Upper lobe of right lung (tissue), 1 donor: Measurements from ENCODE around the gene CLEC4F. TPM values are rescaled to one million over a fixed set of nuclear protein-coding genes. Genes with fewer than 3 reads are reported as not detected.

Experiments
- ATAC-seq: fragments of 200-7000 bp; cut with Tn5 transposase; one replicate; pipeline ENCODE4 v1.9.1; 2020; ENCODE audit warnings: mild to moderate bottlenecking, moderate library complexity
- DNase-seq: peaks from one replicate; pipeline ENCODE4 v3.0.0-alpha.2; 2020
- H3K27ac ChIP-seq: fragments of 200-600 bp; one replicate; pipeline ENCODE4 v1.8.0; 2022
- H3K27me3 ChIP-seq: fragments of 200-600 bp; one replicate; pipeline ENCODE4 v1.8.0; 2022; ENCODE audit warnings: mild to moderate bottlenecking
- H3K36me3 ChIP-seq: fragments of 200-600 bp; one replicate; pipeline ENCODE4 v1.8.0; 2022
- H3K4me1 ChIP-seq: fragments of 200-600 bp; one replicate; pipeline ENCODE4 v1.8.0; 2022
- H3K4me3 ChIP-seq: fragments of 200-600 bp; one replicate; pipeline ENCODE4 v1.8.0; 2022; ENCODE audit warnings: mild to moderate bottlenecking
- H3K9me3 ChIP-seq: fragments of 200-600 bp; one replicate; pipeline ENCODE4 v1.8.0; 2022
- intact Hi-C: fragments of 100-400 bp; cut with DNase I; formaldehyde crosslinking; loops from one replicate; pipeline ENCODE4 v1.11.0; 2022
- total RNA-seq: library from RNA; stranded (reverse); fragmentation: NEBNext Ultra II Directional; extraction: Animal tissue kit (Norgen Biotek cat#: 25700); gene quantifications from one replicate; pipeline ENCODE4 v1.2.1, GENCODE V29; 2021
- TF ChIP-seq, protein P1 (sequence below): fragments of 200-600 bp; IDR thresholded peaks from one replicate; pipeline ENCODE4 v1.8.0; 2022; ENCODE audit warnings: antibody characterized with exemption
- donor health status: DM: no; HTN: yes; CAD: no; lungs with severe emphysema.

CLEC4F gene
- total RNA-seq, 1 donor from 2014 or later, result 1.2 TPM

DNA sequence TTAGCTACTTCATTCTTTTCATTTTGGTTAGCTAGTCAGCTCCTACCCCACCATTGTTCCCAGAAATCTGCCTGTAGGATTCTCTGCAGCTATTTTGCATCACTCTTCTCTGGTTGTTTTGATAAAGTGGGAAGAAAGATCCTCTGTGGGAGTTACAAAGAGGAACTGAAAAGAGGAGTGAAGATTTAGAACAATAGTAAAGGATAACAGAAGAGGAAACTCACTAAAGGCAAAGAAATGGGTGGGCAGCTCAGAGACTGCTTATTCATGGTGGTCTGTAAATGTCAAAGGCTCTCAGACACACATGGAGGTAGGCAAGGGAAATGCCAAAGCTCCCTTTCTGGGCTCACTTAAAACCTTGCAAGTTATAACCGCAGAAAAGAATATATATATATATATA is 32.4 kb upstream of the CLEC4F start:
- Histone ChIP-seq H3K9me3 (no peaks in the 10 kb centered on the region), H3K27ac (no peak overlapping the region), H3K36me3 (no peaks in the 10 kb centered on the region), H3K4me3 (no peak overlapping the region), H3K27me3 (no peaks in the 10 kb centered on the region), H3K4me1 (no peaks in the 10 kb centered on the region)
- TF ChIP-seq, protein P1, sequence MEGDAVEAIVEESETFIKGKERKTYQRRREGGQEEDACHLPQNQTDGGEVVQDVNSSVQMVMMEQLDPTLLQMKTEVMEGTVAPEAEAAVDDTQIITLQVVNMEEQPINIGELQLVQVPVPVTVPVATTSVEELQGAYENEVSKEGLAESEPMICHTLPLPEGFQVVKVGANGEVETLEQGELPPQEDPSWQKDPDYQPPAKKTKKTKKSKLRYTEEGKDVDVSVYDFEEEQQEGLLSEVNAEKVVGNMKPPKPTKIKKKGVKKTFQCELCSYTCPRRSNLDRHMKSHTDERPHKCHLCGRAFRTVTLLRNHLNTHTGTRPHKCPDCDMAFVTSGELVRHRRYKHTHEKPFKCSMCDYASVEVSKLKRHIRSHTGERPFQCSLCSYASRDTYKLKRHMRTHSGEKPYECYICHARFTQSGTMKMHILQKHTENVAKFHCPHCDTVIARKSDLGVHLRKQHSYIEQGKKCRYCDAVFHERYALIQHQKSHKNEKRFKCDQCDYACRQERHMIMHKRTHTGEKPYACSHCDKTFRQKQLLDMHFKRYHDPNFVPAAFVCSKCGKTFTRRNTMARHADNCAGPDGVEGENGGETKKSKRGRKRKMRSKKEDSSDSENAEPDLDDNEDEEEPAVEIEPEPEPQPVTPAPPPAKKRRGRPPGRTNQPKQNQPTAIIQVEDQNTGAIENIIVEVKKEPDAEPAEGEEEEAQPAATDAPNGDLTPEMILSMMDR, result no peak
- ATAC-seq (peak; percentile 52), DNase-seq (no peak)
- intact Hi-C loops, result no loop called here

DNA sequence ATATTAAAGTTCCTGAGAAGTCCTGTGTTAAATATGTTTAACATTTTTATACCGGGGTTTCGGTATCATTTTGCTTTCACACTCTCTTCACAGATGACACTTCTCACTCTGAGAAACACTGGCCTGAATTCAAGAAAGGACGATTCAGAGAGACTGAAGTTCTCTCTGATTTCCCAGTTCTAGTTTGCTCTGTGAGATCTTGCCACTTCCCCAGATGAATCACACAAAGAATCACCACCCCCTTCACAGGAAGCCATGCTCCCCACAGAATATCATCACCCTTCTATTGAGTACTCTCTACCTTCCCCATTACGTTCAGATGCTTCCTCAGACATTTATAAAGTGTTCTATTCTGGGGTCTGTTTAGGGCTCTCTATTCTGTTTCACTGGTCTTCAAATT is 31.3 kb upstream of the CLEC4F start:
- ATAC-seq, result peak; percentile 93
- H3K27ac ChIP-seq, result no peak overlapping the region
- H3K9me3 ChIP-seq, result no peaks in the 10 kb centered on the region
- intact Hi-C loops, result no loop called here
- H3K4me1 ChIP-seq, result no peaks in the 10 kb centered on the region
- no peak for DNase-seq
- H3K27me3 ChIP-seq, result no peaks in the 10 kb centered on the region
- TF ChIP-seq, protein P1, result no peak
- H3K36me3 ChIP-seq, result no peaks in the 10 kb centered on the region
- H3K4me3 ChIP-seq, result no peak overlapping the region

GRCh38 chr2:70850925-70851324 is 30.5 kb upstream of the CLEC4F start:
- Histone ChIP-seq H3K36me3 (no peaks in the 10 kb centered on the region), H3K9me3 (no peaks in the 10 kb centered on the region), H3K27me3 (no peaks in the 10 kb centered on the region), H3K4me3 (no peak overlapping the region), H3K27ac (no peak overlapping the region), H3K4me1 (no peaks in the 10 kb centered on the region)
- ATAC-seq (no peak), DNase-seq (no peak)
- TF ChIP-seq, protein P1, result no peak
- intact Hi-C loops, result no loop called here

DNA sequence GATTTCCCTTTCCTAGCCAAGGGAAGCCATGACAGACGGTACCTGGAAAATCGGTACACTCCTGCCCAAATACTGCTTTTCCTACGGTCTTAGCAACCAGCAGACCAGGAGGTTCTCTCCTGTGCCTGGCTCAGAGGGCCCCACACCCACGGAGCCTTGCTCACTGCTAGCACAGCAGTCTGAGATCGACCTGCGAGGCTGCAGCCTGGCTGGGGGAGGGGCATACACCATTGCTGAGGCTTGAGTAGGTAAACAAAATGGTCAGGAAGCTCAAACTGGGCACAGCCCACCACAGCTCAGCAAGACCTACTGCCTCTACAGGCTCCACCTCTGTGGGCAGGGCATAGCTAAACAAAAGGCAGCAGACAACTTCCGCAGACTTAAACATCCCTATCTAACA is 22.0 kb upstream of the CLEC4F start:
- Histone ChIP-seq H3K27me3 (peaks cover 8% of the 10 kb centered on the region), H3K9me3 (no peaks in the 10 kb centered on the region), H3K4me1 (no peaks in the 10 kb centered on the region), H3K27ac (no peak overlapping the region), H3K4me3 (no peak overlapping the region), H3K36me3 (no peaks in the 10 kb centered on the region)
- TF ChIP-seq, protein P1, result no peak
- DNase-seq (no peak), ATAC-seq (no peak)
- intact Hi-C loops, result no loop called here

GRCh38 chr2:70837980-70838925 is 17.9 kb upstream of the CLEC4F start:
- no peak overlapping the region for H3K27ac ChIP-seq
- H3K4me3 ChIP-seq, result no peak overlapping the region
- no peaks in the 10 kb centered on the region for H3K9me3 ChIP-seq
- no peaks in the 10 kb centered on the region for H3K36me3 ChIP-seq
- H3K4me1 ChIP-seq, result no peaks in the 10 kb centered on the region
- intact Hi-C loops, result no loop called here
- TF ChIP-seq, protein P1, result no peak
- ATAC-seq, result no peak
- peak; percentile 31 for DNase-seq
- H3K27me3 ChIP-seq, result peaks cover 8% of the 10 kb centered on the region
